Measurements from ENCODE around the gene SH3GL1. TPM values are rescaled to one million over a fixed set of nuclear protein-coding genes. Genes with fewer than 3 reads are reported as not detected.

Gene SH3GL1
- polyA plus RNA-seq, 5 donors: 64.8 to 131 (median 87.4) TPM

GRCh38 chr19:4322942-4323665, 77.2 kb downstream of the SH3GL1 start:
- DNase-seq: no peak

GRCh38 chr19:4320419-4320818, 79.9 kb downstream of the SH3GL1 start:
- DNase-seq: no peak

GRCh38 chr19:4319067-4319718, 81.2 kb downstream of the SH3GL1 start:
- no peak for DNase-seq

DNA sequence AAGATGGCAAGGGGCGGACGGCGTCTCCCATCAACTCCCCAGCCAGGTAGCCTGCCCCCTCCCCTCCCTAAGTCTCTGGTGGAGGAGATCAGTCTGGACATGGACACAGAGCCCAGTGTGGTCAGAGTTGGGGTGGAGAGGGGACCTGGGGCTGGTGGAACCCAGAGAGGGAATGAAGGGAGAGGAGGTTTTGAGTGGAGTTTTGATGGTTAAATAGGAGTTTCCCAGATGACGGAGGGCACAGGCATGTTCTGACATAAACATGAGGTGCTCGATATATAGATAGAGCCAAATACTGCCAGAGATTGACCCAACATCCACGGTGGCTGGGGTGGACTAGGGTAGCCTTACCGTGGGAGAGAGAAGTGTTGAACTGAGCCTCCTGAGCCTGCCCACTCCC, 81.9 kb downstream of the SH3GL1 start:
- DNase-seq: no peak

- no peak for DNase-seq
These were observed 83.4 kb downstream of the SH3GL1 start for GRCh38 chr19:4316956-4317355.

GRCh38 chr19:4313847-4314490, 86.4 kb downstream of the SH3GL1 start:
- DNase-seq: no peak

Other genes starting within 250 kb of the SH3GL1 start
- gene CREB3L3, start 246.9 kb downstream of the SH3GL1 start, polyA plus RNA-seq (ENCODE audit: insufficient read depth in 1 of 5, insufficient read length in 5 of 5, low replicate concordance in 1 of 5): under 1 TPM in 1 of 5 donors, not detected in 4; 0.16 TPM
- gene SIRT6, start 218.0 kb downstream of the SH3GL1 start, polyA plus RNA-seq (ENCODE audit: insufficient read depth in 1 of 5, insufficient read length in 5 of 5, low replicate concordance in 1 of 5): 10 to 100 TPM; 15.5 to 29.9 (median 18.3) TPM
- gene ANKRD24, start 217.9 kb downstream of the SH3GL1 start, polyA plus RNA-seq (ENCODE audit: insufficient read depth in 1 of 5, insufficient read length in 5 of 5, low replicate concordance in 1 of 5): 1 to 10 TPM in 3 of 5 donors, under 1 TPM in 2; 0.73 to 3.1 (median 1.1) TPM
- gene EBI3, start 171.0 kb downstream of the SH3GL1 start, polyA plus RNA-seq (ENCODE audit: insufficient read depth in 1 of 5, insufficient read length in 5 of 5, low replicate concordance in 1 of 5): 1 to 10 TPM in 2 of 5 donors, under 1 TPM in 3; 0.40 to 1.3 (median 0.87) TPM
- gene YJU2, start 153.5 kb downstream of the SH3GL1 start, polyA plus RNA-seq (ENCODE audit: insufficient read depth in 1 of 5, insufficient read length in 5 of 5, low replicate concordance in 1 of 5): 10 to 100 TPM; 14.4 to 23.7 (median 17.6) TPM
- 1 to 10 TPM in 1 of 5 donors, under 1 TPM in 4; 0.23 to 6.4 (median 0.30) TPM for gene SHD, start 121.3 kb downstream of the SH3GL1 start, polyA plus RNA-seq (ENCODE audit: insufficient read depth in 1 of 5, insufficient read length in 5 of 5, low replicate concordance in 1 of 5)
- under 1 TPM; 0.37 to 0.63 (median 0.43) TPM for gene TMIGD2, start 98.2 kb downstream of the SH3GL1 start, polyA plus RNA-seq (ENCODE audit: insufficient read depth in 1 of 5, insufficient read length in 5 of 5, low replicate concordance in 1 of 5)
- gene FSD1, start 95.9 kb downstream of the SH3GL1 start, polyA plus RNA-seq (ENCODE audit: insufficient read depth in 1 of 5, insufficient read length in 5 of 5, low replicate concordance in 1 of 5): 1 to 10 TPM in 4 of 5 donors, under 1 TPM in 1; 0.94 to 2.3 (median 1.9) TPM
- 10 to 100 TPM; 29.1 to 40.3 (median 33.3) TPM for gene STAP2, start 61.7 kb downstream of the SH3GL1 start, polyA plus RNA-seq (ENCODE audit: insufficient read depth in 1 of 5, insufficient read length in 5 of 5, low replicate concordance in 1 of 5)
- 10 to 100 TPM; 14.7 to 27.8 (median 20.8) TPM for gene MPND, start 57.0 kb downstream of the SH3GL1 start, polyA plus RNA-seq (ENCODE audit: insufficient read depth in 1 of 5, insufficient read length in 5 of 5, low replicate concordance in 1 of 5)
- 10 to 100 TPM; 16.8 to 29.1 (median 24.7) TPM for gene CHAF1A, start 2.1 kb upstream of the SH3GL1 start, polyA plus RNA-seq (ENCODE audit: insufficient read depth in 1 of 5, insufficient read length in 5 of 5, low replicate concordance in 1 of 5)
- gene UBXN6, start 57.2 kb upstream of the SH3GL1 start, polyA plus RNA-seq (ENCODE audit: insufficient read depth in 1 of 5, insufficient read length in 5 of 5, low replicate concordance in 1 of 5): 100 to 1,000 TPM in 1 of 5 donors, 10 to 100 TPM in 4; 68.2 to 133 (median 89.3) TPM
- gene HDGFL2, start 71.8 kb upstream of the SH3GL1 start, polyA plus RNA-seq (ENCODE audit: insufficient read depth in 1 of 5, insufficient read length in 5 of 5, low replicate concordance in 1 of 5): 10 to 100 TPM; 59.1 to 97.0 (median 77.2) TPM
- 1 to 10 TPM in 3 of 5 donors, under 1 TPM in 2; 0.75 to 1.4 (median 1.1) TPM for gene PLIN4, start 117.9 kb upstream of the SH3GL1 start, polyA plus RNA-seq (ENCODE audit: insufficient read depth in 1 of 5, insufficient read length in 5 of 5, low replicate concordance in 1 of 5)
- 1 to 10 TPM; 1.8 to 3.1 (median 1.8) TPM for gene PLIN5, start 134.7 kb upstream of the SH3GL1 start, polyA plus RNA-seq (ENCODE audit: insufficient read depth in 1 of 5, insufficient read length in 5 of 5, low replicate concordance in 1 of 5)
- gene LRG1, start 139.5 kb upstream of the SH3GL1 start, polyA plus RNA-seq (ENCODE audit: insufficient read depth in 1 of 5, insufficient read length in 5 of 5, low replicate concordance in 1 of 5): 1 to 10 TPM in 3 of 5 donors, under 1 TPM in 2; 0.64 to 1.1 (median 1.0) TPM
- gene SEMA6B, start 159.1 kb upstream of the SH3GL1 start, polyA plus RNA-seq (ENCODE audit: insufficient read depth in 1 of 5, insufficient read length in 5 of 5, low replicate concordance in 1 of 5): 1 to 10 TPM; 2.1 to 5.2 (median 2.8) TPM
- gene TNFAIP8L1, start 239.0 kb upstream of the SH3GL1 start, polyA plus RNA-seq (ENCODE audit: insufficient read depth in 1 of 5, insufficient read length in 5 of 5, low replicate concordance in 1 of 5): 10 to 100 TPM; 13.1 to 16.7 (median 13.7) TPM

Data from right lung (tissue), 5 donors.